Hepatocyte (in vitro differentiated cells): Measurements from ENCODE around the gene PI4KA. TPM values are rescaled to one million over a fixed set of nuclear protein-coding genes. Genes with fewer than 3 reads are reported as not detected.

Experiments used
- DNase-seq: peaks from one replicate; pipeline ENCODE4 v3.0.0-alpha.2; 2016; ENCODE audit warnings: low spot score
- H2AFZ ChIP-seq: fragments of 200-600 bp; sonication (generic); 2 replicates; pipeline ENCODE4 v1.6.0; 2016; ENCODE audit warnings: antibody characterized with exemption, mild to moderate bottlenecking
- H3K27ac ChIP-seq: fragments of 200-600 bp; sonication (generic); 2 replicates; pipeline ENCODE4 v1.5.1; 2016; ENCODE audit warnings: mild to moderate bottlenecking
- H3K27me3 ChIP-seq: fragments of 200-600 bp; sonication (generic); 2 replicates; pipeline ENCODE4 v1.6.1; 2016
- H3K36me3 ChIP-seq: fragments of 200-600 bp; sonication (generic); replicated peaks from 2 replicates; pipeline ENCODE4 v1.5.1; 2016; ENCODE audit warnings: low read depth; ENCODE audit not compliant: insufficient read depth
- H3K4me1 ChIP-seq: fragments of 200-600 bp; sonication (generic); 2 replicates; pipeline ENCODE4 v1.5.1; 2016; ENCODE audit warnings: mild to moderate bottlenecking, moderate library complexity; ENCODE audit not compliant: insufficient read depth
- H3K4me2 ChIP-seq: fragments of 200-600 bp; sonication (generic); 2 replicates; pipeline ENCODE4 v1.6.0; 2016
- H3K4me3 ChIP-seq: fragments of 200-600 bp; sonication (generic); 2 replicates; pipeline ENCODE4 v1.5.1; 2016; ENCODE audit warnings: mild to moderate bottlenecking
- H3K79me2 ChIP-seq: fragments of 200-600 bp; sonication (generic); 2 replicates; pipeline ENCODE4 v1.6.0; 2017; ENCODE audit warnings: mild to moderate bottlenecking
- H3K9me2 ChIP-seq: fragments of 200-600 bp; sonication (generic); replicated peaks from 2 replicates; pipeline ENCODE4 v1.6.0; 2017; ENCODE audit warnings: mild to moderate bottlenecking; ENCODE audit not compliant: insufficient read depth
- H3K9me3 ChIP-seq: fragments of 200-600 bp; sonication (generic); 2 replicates; pipeline ENCODE4 v1.5.1; 2016; ENCODE audit warnings: low read depth, mild to moderate bottlenecking
- H4K20me1 ChIP-seq: fragments of 200-600 bp; sonication (generic); 2 replicates; pipeline ENCODE4 v1.6.0; 2016; ENCODE audit warnings: mild to moderate bottlenecking; ENCODE audit not compliant: insufficient read depth, poor library complexity, severe bottlenecking
- CTCF ChIP-seq: fragments of 200-600 bp; sonication (generic); IDR thresholded peaks from 2 replicates; pipeline ENCODE4 v1.5.1; 2016; ENCODE audit warnings: antibody characterized with exemption, mild to moderate bottlenecking; ENCODE audit not compliant: poor library complexity
- EZH2 ChIP-seq: fragments of 200-600 bp; sonication (generic); IDR thresholded peaks from 2 replicates; pipeline ENCODE4 v1.6.1; 2016; ENCODE audit warnings: antibody characterized with exemption, mild to moderate bottlenecking, borderline replicate concordance
- EZH2phosphoT487 ChIP-seq: fragments of 200-600 bp; sonication (generic); IDR thresholded peaks from one replicate; pipeline ENCODE4 v1.6.1; 2018; ENCODE audit warnings: antibody characterized with exemption, mild to moderate bottlenecking, low read depth, moderate library complexity; ENCODE audit not compliant: unreplicated experiment, severe bottlenecking
- WGBS: methylation state at CpG from one replicate; pipeline ENCODE4 v1.1.6; 2016; ENCODE audit warnings: low lambda C conversion rate; ENCODE audit errors: missing lambda C conversion rate; 5-methylcytosine and 5-hydroxymethylcytosine counted together
- polyA plus RNA-seq: library from polyadenylated mRNA; unstranded; fragments of >200 nt; fragmentation: Nextera tagmentation; extraction: Ambion mirVana; gene quantifications from 2 replicates; pipeline ENCODE4 v1.2.1, GENCODE V29; 2016
- total RNA-seq: library from RNA; depleted of rRNA; stranded (reverse); fragments of >200 nt; gene quantifications from 2 replicates; pipeline ENCODE4 v1.2.3, GENCODE V29; 2014

PI4KA gene
- total and polyA plus RNA-seq, 2 experiments from 2014 or later = 59.1 to 75.7 TPM

GRCh38 chr22:20777420-20778177 lies 81.0 kb downstream of the PI4KA start:
- Histone ChIP-seq H3K4me2 (peak overlapping the region; percentile 17), H2AFZ (no peak overlapping the region), H3K4me1 (peaks cover 39% of the 10 kb centered on the region), H3K27ac (peak overlapping the region; percentile 92), H3K9me3 (no peaks in the 10 kb centered on the region), H4K20me1 (no peaks in the 10 kb centered on the region), H3K4me3 (no peak overlapping the region), H3K27me3 (no peaks in the 10 kb centered on the region), H3K36me3 (no peaks in the 10 kb centered on the region), H3K79me2 (no peaks in the 10 kb centered on the region), H3K9me2 (no peaks in the 10 kb centered on the region)
- peak; percentile 33 for TF ChIP-seq CTCF
- no peak for TF ChIP-seq EZH2
- peak; percentile 84 for DNase-seq
- WGBS = 71% methylated on average over 10 of the region's 10 CpGs

- H3K4me1 ChIP-seq = peaks cover 39% of the 10 kb centered on the region
- H4K20me1 ChIP-seq = no peaks in the 10 kb centered on the region
- no peak overlapping the region for H2AFZ ChIP-seq
- DNase-seq = no peak
- H3K9me3 ChIP-seq = no peaks in the 10 kb centered on the region
- H3K36me3 ChIP-seq = no peaks in the 10 kb centered on the region
- TF ChIP-seq EZH2 (no peak), CTCF (no peak), EZH2phosphoT487 (no peak)
- peak overlapping the region; percentile 92 for H3K27ac ChIP-seq
- H3K79me2 ChIP-seq = no peaks in the 10 kb centered on the region
- H3K9me2 ChIP-seq = no peaks in the 10 kb centered on the region
- H3K27me3 ChIP-seq = no peaks in the 10 kb centered on the region
- no peak overlapping the region for H3K4me3 ChIP-seq
- peak overlapping the region; percentile 17 for H3K4me2 ChIP-seq
- WGBS = 90% methylated on average over 17 of the region's 17 CpGs
These were observed 81.8 kb downstream of the PI4KA start for GRCh38 chr22:20776624-20777405.

- Histone ChIP-seq H3K27ac (peak overlapping the region; percentile 67), H3K9me3 (no peaks in the 10 kb centered on the region), H3K4me3 (no peak overlapping the region), H4K20me1 (no peaks in the 10 kb centered on the region), H2AFZ (no peak overlapping the region), H3K79me2 (no peaks in the 10 kb centered on the region), H3K27me3 (no peaks in the 10 kb centered on the region), H3K9me2 (no peaks in the 10 kb centered on the region), H3K4me1 (peaks cover 39% of the 10 kb centered on the region), H3K36me3 (no peaks in the 10 kb centered on the region), H3K4me2 (peak overlapping the region; percentile 34)
- DNase-seq = no peak
- TF ChIP-seq EZH2phosphoT487 = no peak
- no peak for TF ChIP-seq CTCF
- no peak for TF ChIP-seq EZH2
- WGBS = 90% methylated on average over 4 of the region's 4 CpGs
These were observed 83.2 kb downstream of the PI4KA start for GRCh38 chr22:20775342-20775895.
